Mesothelial cell of epicardium (in vitro differentiated cells): Measurements from ENCODE around the gene PIP5KL1. TPM values are rescaled to one million over a fixed set of nuclear protein-coding genes. Genes with fewer than 3 reads are reported as not detected.

Source experiments
- DNase-seq, 2 experiments: peaks; one replicate each; pipeline ENCODE4 v3.0.0; 2021; ENCODE audit warnings: low spot score in 2 of 2; ENCODE audit not compliant: unreplicated experiment in 2 of 2
- H3K27ac Mint-ChIP-seq: 2 replicates; pipeline ENCODE4 v1.8.0; 2021; ENCODE audit warnings: mixed read lengths
- H3K27me3 Mint-ChIP-seq: 2 replicates; pipeline ENCODE4 v1.8.0; 2021; ENCODE audit warnings: low read depth, mixed read lengths
- H3K36me3 Mint-ChIP-seq: 2 replicates; pipeline ENCODE4 v1.8.0; 2021; ENCODE audit warnings: mixed read lengths
- H3K4me1 Mint-ChIP-seq: 2 replicates; pipeline ENCODE4 v1.8.0; 2021; ENCODE audit warnings: mixed read lengths
- H3K4me3 Mint-ChIP-seq: 2 replicates; pipeline ENCODE4 v1.8.0; 2021; ENCODE audit warnings: mild to moderate bottlenecking, moderate library complexity, mixed read lengths
- H3K9me3 Mint-ChIP-seq: 2 replicates; pipeline ENCODE4 v1.8.0; 2021; ENCODE audit warnings: mixed read lengths
- CTCF ChIP-seq: fragments of 200-600 bp; sonication (generic); IDR thresholded peaks from one replicate; pipeline ENCODE4 v1.5.0; 2021; ENCODE audit warnings: antibody characterized with exemption; ENCODE audit not compliant: unreplicated experiment
- total RNA-seq: library from RNA; stranded (reverse); gene quantifications from 3 replicates; pipeline ENCODE4 v1.2.1, GENCODE V29; 2021

PIP5KL1 gene
- total RNA-seq, 1 donor from 2014 or later = 8.2 TPM

- Mint-ChIP-seq H3K27ac (peak overlapping the region; percentile 59), H3K4me1 (peaks cover 5% of the 10 kb centered on the region), H3K36me3 (peaks cover 26% of the 10 kb centered on the region), H3K27me3 (no peaks in the 10 kb centered on the region), H3K9me3 (no peaks in the 10 kb centered on the region), H3K4me3 (no peak overlapping the region)
- TF ChIP-seq CTCF = peak; percentile 65
- DNase-seq = peak; percentile 63 to 81
Measured at GRCh38 chr9:127943731-127944144, 13.2 kb upstream of the PIP5KL1 start.

- TF ChIP-seq CTCF = no peak
- DNase-seq = no peak
- Mint-ChIP-seq H3K4me1 (peaks cover 9% of the 10 kb centered on the region), H3K36me3 (peaks cover 26% of the 10 kb centered on the region), H3K4me3 (no peak overlapping the region), H3K9me3 (no peaks in the 10 kb centered on the region), H3K27me3 (no peaks in the 10 kb centered on the region), H3K27ac (peak overlapping the region; percentile 52)
Measured at GRCh38 chr9:127943011-127943662, 12.6 kb upstream of the PIP5KL1 start.

GRCh38 chr9:127942216-127943010 is 11.8 kb upstream of the PIP5KL1 start:
- peaks cover 22% of the 10 kb centered on the region for H3K36me3 Mint-ChIP-seq
- no peaks in the 10 kb centered on the region for H3K27me3 Mint-ChIP-seq
- H3K27ac Mint-ChIP-seq = peak overlapping the region; percentile 52
- peak; percentile 90 for TF ChIP-seq CTCF
- no peak overlapping the region for H3K4me3 Mint-ChIP-seq
- no peak for DNase-seq
- peaks cover 13% of the 10 kb centered on the region for H3K4me1 Mint-ChIP-seq
- no peaks in the 10 kb centered on the region for H3K9me3 Mint-ChIP-seq

- no peaks in the 10 kb centered on the region for H3K27me3 Mint-ChIP-seq
- peaks cover 17% of the 10 kb centered on the region for H3K4me1 Mint-ChIP-seq
- H3K36me3 Mint-ChIP-seq = peaks cover 19% of the 10 kb centered on the region
- no peak for DNase-seq
- no peaks in the 10 kb centered on the region for H3K9me3 Mint-ChIP-seq
- H3K4me3 Mint-ChIP-seq = no peak overlapping the region
- no peak overlapping the region for H3K27ac Mint-ChIP-seq
- no peak for TF ChIP-seq CTCF
Measured at GRCh38 chr9:127941961-127942215, 11.3 kb upstream of the PIP5KL1 start.

- H3K27ac Mint-ChIP-seq = no peak overlapping the region
- H3K27me3 Mint-ChIP-seq = no peaks in the 10 kb centered on the region
- H3K4me3 Mint-ChIP-seq = no peak overlapping the region
- no peak for TF ChIP-seq CTCF
- no peak for DNase-seq
- peaks cover 19% of the 10 kb centered on the region for H3K36me3 Mint-ChIP-seq
- H3K9me3 Mint-ChIP-seq = no peaks in the 10 kb centered on the region
- peaks cover 22% of the 10 kb centered on the region for H3K4me1 Mint-ChIP-seq
Measured at GRCh38 chr9:127941062-127941960, 10.7 kb upstream of the PIP5KL1 start.
